Measurements from ENCODE around the gene ZNF646. TPM values are rescaled to one million over a fixed set of nuclear protein-coding genes. Genes with fewer than 3 reads are reported as not detected.

ZNF646 gene
- total and polyA plus RNA-seq, 2 experiments from 2014 or later: 7.1 to 32.6 TPM

DNA sequence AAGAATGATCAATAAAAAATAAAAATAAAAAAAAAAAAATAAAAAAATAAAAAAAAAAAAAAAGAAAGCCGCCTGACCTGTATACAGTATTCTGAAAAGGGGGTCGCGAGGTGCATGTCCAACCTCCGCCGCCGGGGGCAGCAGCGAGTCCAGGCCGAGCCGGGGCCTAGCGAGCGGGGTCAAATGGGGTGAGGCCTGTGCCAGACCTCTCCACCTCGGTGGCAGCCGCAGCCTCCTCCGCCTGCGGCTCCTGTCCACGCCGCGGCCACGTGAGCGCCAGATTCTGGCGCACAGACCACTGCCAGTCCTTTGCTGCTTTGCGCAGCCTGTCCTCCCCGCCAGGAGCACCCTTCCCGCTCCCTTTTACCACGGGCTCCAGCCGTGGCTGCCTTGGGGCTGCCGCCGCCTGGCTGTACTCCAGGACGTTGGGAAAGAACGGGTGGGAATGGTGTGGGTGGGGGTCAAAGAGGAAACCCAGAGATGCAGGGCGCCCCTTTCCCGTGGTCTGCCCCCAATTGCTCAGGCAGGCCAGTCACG is 31.5 kb downstream of the ZNF646 start:
- Histone ChIP-seq H3K36me3 (peaks cover 10% of the 10 kb centered on the region), H3K4me3 (no peak overlapping the region), H3K27ac (no peak overlapping the region), H3K27me3 (no peaks in the 10 kb centered on the region), H3K9me3 (ENCODE audit: low read depth) (no peaks in the 10 kb centered on the region), H3K4me1 (ENCODE audit: low read depth) (no peaks in the 10 kb centered on the region)
- DNase-seq (ENCODE audit: low read depth in 1 of 2, low spot score in 1 of 2): peak; percentile 79 to 81
- TF ChIP-seq, protein P1, sequence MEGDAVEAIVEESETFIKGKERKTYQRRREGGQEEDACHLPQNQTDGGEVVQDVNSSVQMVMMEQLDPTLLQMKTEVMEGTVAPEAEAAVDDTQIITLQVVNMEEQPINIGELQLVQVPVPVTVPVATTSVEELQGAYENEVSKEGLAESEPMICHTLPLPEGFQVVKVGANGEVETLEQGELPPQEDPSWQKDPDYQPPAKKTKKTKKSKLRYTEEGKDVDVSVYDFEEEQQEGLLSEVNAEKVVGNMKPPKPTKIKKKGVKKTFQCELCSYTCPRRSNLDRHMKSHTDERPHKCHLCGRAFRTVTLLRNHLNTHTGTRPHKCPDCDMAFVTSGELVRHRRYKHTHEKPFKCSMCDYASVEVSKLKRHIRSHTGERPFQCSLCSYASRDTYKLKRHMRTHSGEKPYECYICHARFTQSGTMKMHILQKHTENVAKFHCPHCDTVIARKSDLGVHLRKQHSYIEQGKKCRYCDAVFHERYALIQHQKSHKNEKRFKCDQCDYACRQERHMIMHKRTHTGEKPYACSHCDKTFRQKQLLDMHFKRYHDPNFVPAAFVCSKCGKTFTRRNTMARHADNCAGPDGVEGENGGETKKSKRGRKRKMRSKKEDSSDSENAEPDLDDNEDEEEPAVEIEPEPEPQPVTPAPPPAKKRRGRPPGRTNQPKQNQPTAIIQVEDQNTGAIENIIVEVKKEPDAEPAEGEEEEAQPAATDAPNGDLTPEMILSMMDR (IDR thresholded peaks at IDR 0.05; ENCODE audit: low read depth, low read length): peak; percentile 79

DNA sequence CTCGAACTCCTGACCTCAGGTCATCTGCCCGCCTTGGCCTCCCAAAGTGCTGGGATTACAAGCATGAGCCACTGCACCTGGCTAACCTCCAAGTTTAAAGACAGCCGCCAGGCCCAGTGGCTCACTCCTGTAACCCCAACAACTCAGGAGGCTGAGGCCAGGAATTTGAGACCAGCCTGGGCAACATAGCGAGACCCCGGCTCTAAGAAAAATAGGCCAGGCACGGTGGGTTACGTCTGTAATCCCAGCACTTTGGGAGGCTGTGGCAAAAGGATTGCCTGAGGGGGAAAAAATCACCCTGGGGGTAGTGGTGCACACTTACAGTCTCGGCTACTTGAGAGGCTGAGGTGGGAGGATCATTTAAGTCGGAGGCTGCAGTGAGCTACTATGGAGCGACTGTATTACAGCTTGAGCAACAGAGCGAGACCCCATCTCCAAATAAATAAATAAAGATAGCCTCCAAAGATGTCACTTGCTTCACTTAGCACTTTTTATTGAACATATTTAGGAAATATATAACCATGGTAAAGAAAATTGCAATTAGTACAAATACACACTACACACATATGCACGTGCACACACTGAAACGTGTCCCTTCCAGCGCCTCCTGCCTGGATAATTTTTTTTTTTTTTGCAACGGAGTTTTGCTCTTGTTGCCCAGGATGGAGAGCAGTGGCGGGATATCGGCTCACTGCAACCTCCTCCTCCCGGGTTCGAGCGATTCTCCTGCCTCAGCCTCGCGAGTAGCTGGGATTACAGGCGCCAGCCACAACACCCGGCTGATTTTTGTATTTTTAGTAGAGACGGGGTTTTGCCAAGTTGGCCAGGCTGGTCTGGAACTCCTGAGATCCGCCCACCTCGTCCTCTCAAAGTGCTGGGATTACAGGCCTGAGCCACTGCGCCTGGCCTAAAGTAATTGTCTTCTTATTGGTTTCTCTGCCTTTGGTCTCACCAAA is 32.6 kb downstream of the ZNF646 start:
- Histone ChIP-seq H3K27ac (no peak overlapping the region), H3K4me3 (no peak overlapping the region), H3K4me1 (ENCODE audit: low read depth) (no peaks in the 10 kb centered on the region), H3K27me3 (no peaks in the 10 kb centered on the region), H3K9me3 (ENCODE audit: low read depth) (no peaks in the 10 kb centered on the region), H3K36me3 (peaks cover 17% of the 10 kb centered on the region)
- DNase-seq (ENCODE audit: low read depth in 1 of 2, low spot score in 1 of 2): no peak
- TF ChIP-seq, protein P1 (IDR thresholded peaks at IDR 0.05; ENCODE audit: low read depth, low read length): no peak

DNA sequence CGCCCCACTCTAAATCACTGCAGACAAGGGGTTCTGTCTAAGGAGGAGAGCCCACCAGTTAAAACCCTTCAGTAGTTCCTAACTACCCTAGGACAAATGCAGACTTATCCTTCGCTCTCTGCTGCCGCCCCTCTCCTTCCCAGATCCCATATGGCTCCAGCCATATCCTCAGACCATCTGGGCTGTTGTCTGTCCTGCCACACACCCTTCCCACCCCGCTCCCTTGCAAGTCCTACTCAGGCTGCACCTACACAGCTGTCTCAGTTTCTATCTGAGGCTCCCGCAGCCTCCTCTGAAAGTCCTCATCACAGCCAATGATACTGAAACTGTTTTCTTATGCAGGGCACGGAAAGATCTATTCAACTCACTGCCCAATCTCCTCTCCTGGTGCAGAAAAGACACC is 33.2 kb downstream of the ZNF646 start:
- Histone ChIP-seq H3K36me3 (peaks cover 23% of the 10 kb centered on the region), H3K4me1 (ENCODE audit: low read depth) (no peaks in the 10 kb centered on the region), H3K27ac (no peak overlapping the region), H3K4me3 (no peak overlapping the region), H3K9me3 (ENCODE audit: low read depth) (no peaks in the 10 kb centered on the region), H3K27me3 (no peaks in the 10 kb centered on the region)
- no peak for DNase-seq (ENCODE audit: low read depth in 1 of 2, low spot score in 1 of 2)
- TF ChIP-seq, protein P1 (IDR thresholded peaks at IDR 0.05; ENCODE audit: low read depth, low read length): no peak

DNA sequence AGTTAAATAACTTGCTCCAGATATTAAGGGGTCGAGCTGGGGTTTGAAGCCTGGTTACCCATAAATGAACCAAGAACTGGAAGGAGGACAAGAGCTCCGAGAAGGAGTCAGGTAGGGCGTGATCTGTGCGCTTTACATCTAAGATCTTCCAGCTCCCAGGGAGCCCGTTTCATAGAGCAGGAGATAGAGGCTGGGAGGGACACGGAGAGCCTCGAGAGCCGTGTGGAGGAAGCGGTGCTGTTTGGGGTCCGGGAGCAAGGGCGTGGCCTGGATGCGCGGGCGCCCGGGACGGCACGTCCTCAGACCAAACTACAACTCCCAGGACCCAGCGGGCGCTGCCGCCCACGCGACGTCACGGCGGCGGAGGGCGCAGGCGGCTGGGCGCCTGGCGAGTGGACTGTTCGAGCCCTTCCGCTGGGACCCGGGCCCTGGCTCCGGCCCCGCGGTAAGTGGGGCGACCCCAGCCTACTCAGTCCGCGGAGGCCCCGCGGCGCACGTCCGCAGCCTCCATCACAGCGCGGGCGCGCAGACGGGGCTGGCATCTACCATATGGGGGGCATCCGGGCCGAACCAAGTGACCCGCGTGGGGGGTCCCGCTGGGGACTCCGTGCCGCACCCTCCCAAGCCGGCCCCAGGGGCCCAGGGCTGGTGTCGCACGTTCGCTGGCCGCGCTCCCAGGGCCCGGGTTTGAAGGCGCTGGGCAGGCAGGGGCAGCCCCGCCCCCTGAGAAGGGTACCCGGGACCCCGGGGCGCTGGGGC is 34.0 kb downstream of the ZNF646 start, which contains the start of gene BCKDK:
Gene BCKDK (plus strand): TSS at position 352 of the 759 bp plus-strand sequence. CDS start 838 bp downstream, outside the sequence.
- DNase-seq (ENCODE audit: low read depth in 1 of 2, low spot score in 1 of 2): peak; percentile 74 to 79
- Histone ChIP-seq H3K27ac (no peak within 1 kb of the TSS), H3K4me1 (ENCODE audit: low read depth) (no peaks in the 10 kb centered on the region), H3K4me3 (peak within 1 kb of the TSS; percentile 98), H3K36me3 (peaks cover 23% of the 10 kb centered on the region), H3K9me3 (ENCODE audit: low read depth) (no peaks in the 10 kb centered on the region), H3K27me3 (no peaks in the 10 kb centered on the region)
- TF ChIP-seq, protein P1 (IDR thresholded peaks at IDR 0.05; ENCODE audit: low read depth, low read length): no peak

DNA sequence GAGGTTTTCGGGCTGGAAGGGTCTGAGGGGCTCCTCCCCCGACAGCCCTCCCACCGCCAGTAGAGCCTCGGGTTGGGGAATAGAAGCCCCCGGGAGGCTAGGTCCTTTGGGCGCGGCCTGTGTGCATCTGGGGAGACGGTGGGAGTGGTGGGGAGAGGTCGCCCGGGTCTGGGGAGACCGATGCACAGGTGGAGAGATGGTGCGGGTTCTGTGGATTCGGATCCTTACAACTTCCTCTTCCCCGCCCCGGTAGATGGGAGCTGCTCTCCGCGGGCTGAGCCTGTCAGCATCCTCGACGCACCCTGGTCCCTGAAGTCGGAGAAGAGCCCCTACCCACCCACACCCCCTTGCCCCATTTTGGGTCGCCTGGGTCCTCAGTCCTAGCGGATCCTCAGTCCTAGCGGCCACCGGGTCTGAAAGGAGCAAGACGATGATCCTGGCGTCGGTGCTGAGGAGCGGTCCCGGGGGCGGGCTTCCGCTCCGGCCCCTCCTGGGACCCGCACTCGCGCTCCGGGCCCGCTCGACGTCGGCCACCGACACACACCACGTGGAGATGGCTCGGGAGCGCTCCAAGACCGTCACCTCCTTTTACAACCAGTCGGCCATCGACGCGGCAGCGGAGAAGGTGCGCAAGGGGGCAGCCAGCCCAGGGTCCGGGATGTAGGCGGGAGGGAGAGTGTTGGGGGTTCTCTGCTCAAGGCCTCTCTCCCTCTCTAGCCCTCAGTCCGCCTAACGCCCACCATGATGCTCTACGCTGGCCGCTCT is 34.8 kb downstream of the ZNF646 start:
- H3K27ac ChIP-seq: no peak overlapping the region
- DNase-seq (ENCODE audit: low read depth in 1 of 2, low spot score in 1 of 2): no peak

More for the DNA sequence above, 34.8 kb downstream of the ZNF646 start:
- TF ChIP-seq, protein P1 (IDR thresholded peaks at IDR 0.05; ENCODE audit: low read depth, low read length): no peak
- no peaks in the 10 kb centered on the region for H3K27me3 ChIP-seq
- peak overlapping the region; percentile 98 for H3K4me3 ChIP-seq
- peaks cover 23% of the 10 kb centered on the region for H3K36me3 ChIP-seq
- H3K9me3 ChIP-seq (ENCODE audit: low read depth): no peaks in the 10 kb centered on the region
- H3K4me1 ChIP-seq (ENCODE audit: low read depth): no peaks in the 10 kb centered on the region
